HFFc6 (cell line): ENCODE results near the gene KRTAP12-2. TPM values are rescaled to one million over a fixed set of nuclear protein-coding genes. Genes with fewer than 3 reads are reported as not detected.

Experiments
- DNase-seq: peaks from one replicate; pipeline ENCODE4 v3.0.0-alpha.2; 2018
- H3K27ac Mint-ChIP-seq: 2 replicates; pipeline ENCODE4 v1.8.0; 2020; ENCODE audit warnings: mild to moderate bottlenecking, mixed read lengths
- H3K27me3 Mint-ChIP-seq: 2 replicates; pipeline ENCODE4 v1.8.0; 2021; ENCODE audit warnings: mild to moderate bottlenecking, moderate library complexity, mixed read lengths; ENCODE audit not compliant: insufficient read depth
- H3K36me3 Mint-ChIP-seq: 2 replicates; pipeline ENCODE4 v1.8.0; 2021; ENCODE audit warnings: low read depth, mixed read lengths
- H3K4me1 Mint-ChIP-seq: 2 replicates; pipeline ENCODE4 v1.8.0; 2020; ENCODE audit warnings: low read depth, mixed read lengths
- H3K4me3 Mint-ChIP-seq: 2 replicates; pipeline ENCODE4 v1.8.0; 2020; ENCODE audit warnings: mild to moderate bottlenecking, moderate library complexity, mixed read lengths
- H3K9me3 Mint-ChIP-seq: 2 replicates; pipeline ENCODE4 v1.8.0; 2020; ENCODE audit warnings: mild to moderate bottlenecking, mixed read lengths
- CTCF ChIP-seq: fragments of 200-600 bp; sonication (generic); IDR thresholded peaks from 2 replicates; pipeline ENCODE4 v1.5.0; 2021; ENCODE audit warnings: antibody characterized with exemption, mild to moderate bottlenecking
- total RNA-seq, 6 experiments: library from RNA; stranded (reverse); fragmentation: NEBNext Ultra II Directional; extraction: Animal tissue kit (Norgen Biotek cat#: 25700); gene quantifications; 2 replicates in 1 of 6; 3 replicates in 5 of 6; pipeline ENCODE4 v1.2.3, GENCODE V29; 2021

KRTAP12-2 gene
- total RNA-seq, 6 experiments from 2014 or later: not detected

- H3K4me1 Mint-ChIP-seq: no peaks in the 10 kb centered on the region
- no peak for DNase-seq
- H3K27me3 Mint-ChIP-seq: peaks cover 21% of the 10 kb centered on the region
- H3K4me3 Mint-ChIP-seq: no peak within 1 kb of the TSS
- no peak for TF ChIP-seq CTCF
- peaks cover 31% of the 10 kb centered on the region; the same call in 1 of the 2 replicates for H3K9me3 Mint-ChIP-seq
- H3K27ac Mint-ChIP-seq: no peak within 1 kb of the TSS
- no peaks in the 10 kb centered on the region for H3K36me3 Mint-ChIP-seq
Measured at GRCh38 chr21:44657635-44658540, 8.8 kb downstream of the KRTAP12-2 start, which contains the start of gene KRTAP12-3. Gene KRTAP12-3 (plus strand): TSS chr21:44657932. CDS start chr21:44657980, 48 bp downstream.

- H3K4me1 Mint-ChIP-seq: no peaks in the 10 kb centered on the region
- DNase-seq: no peak
- peaks cover 37% of the 10 kb centered on the region; the same call in 1 of the 2 replicates for H3K9me3 Mint-ChIP-seq
- no peak overlapping the region for H3K4me3 Mint-ChIP-seq
- peaks cover 21% of the 10 kb centered on the region for H3K27me3 Mint-ChIP-seq
- H3K36me3 Mint-ChIP-seq: no peaks in the 10 kb centered on the region
- no peak for TF ChIP-seq CTCF
- no peak overlapping the region for H3K27ac Mint-ChIP-seq
Measured at GRCh38 chr21:44656868-44657267, 9.9 kb downstream of the KRTAP12-2 start.

GRCh38 chr21:44654576-44655175, 12.1 kb downstream of the KRTAP12-2 start, which contains the start of gene KRTAP12-4:
Gene KRTAP12-4 (minus strand): TSS chr21:44654659. CDS start chr21:44654614, 45 bp downstream.
- Mint-ChIP-seq H3K4me1 (no peaks in the 10 kb centered on the region), H3K36me3 (no peaks in the 10 kb centered on the region), H3K27me3 (peaks cover 23% of the 10 kb centered on the region), H3K9me3 (peaks cover 41% of the 10 kb centered on the region; the same call in 1 of the 2 replicates), H3K27ac (no peak within 1 kb of the TSS), H3K4me3 (no peak within 1 kb of the TSS)
- DNase-seq: no peak
- TF ChIP-seq CTCF: no peak

GRCh38 chr21:44653656-44654575, 12.8 kb downstream of the KRTAP12-2 start:
- no peak for DNase-seq
- TF ChIP-seq CTCF: no peak

GRCh38 chr21:44653123-44653522, 13.6 kb downstream of the KRTAP12-2 start:
- Mint-ChIP-seq H3K9me3 (peaks cover 43% of the 10 kb centered on the region; the same call in 1 of the 2 replicates), H3K27ac (no peak overlapping the region), H3K4me3 (no peak overlapping the region), H3K27me3 (peaks cover 21% of the 10 kb centered on the region), H3K4me1 (no peaks in the 10 kb centered on the region), H3K36me3 (no peaks in the 10 kb centered on the region)
- DNase-seq: no peak
- no peak for TF ChIP-seq CTCF

More at GRCh38 chr21:44653656-44654575, 12.8 kb downstream of the KRTAP12-2 start:
- Mint-ChIP-seq H3K36me3 (no peaks in the 10 kb centered on the region), H3K4me3 (no peak overlapping the region), H3K27me3 (peaks cover 23% of the 10 kb centered on the region), H3K9me3 (peaks cover 43% of the 10 kb centered on the region; the same call in 1 of the 2 replicates), H3K27ac (no peak overlapping the region), H3K4me1 (no peaks in the 10 kb centered on the region)
